Endothelial cell (in vitro differentiated cells): ENCODE results near the gene LETM1. TPM values are rescaled to one million over a fixed set of nuclear protein-coding genes. Genes with fewer than 3 reads are reported as not detected.

ENCODE experiments used
- DNase-seq: peaks from one replicate; pipeline ENCODE4 v3.0.0; 2021; ENCODE audit warnings: low spot score
- H3K27ac Mint-ChIP-seq: one replicate; pipeline ENCODE4 v1.8.0; 2021; ENCODE audit warnings: mixed read lengths, inconsistent platforms; ENCODE audit not compliant: unreplicated experiment
- H3K27me3 Mint-ChIP-seq: one replicate; pipeline ENCODE4 v1.8.0; 2021; ENCODE audit warnings: mild to moderate bottlenecking, moderate library complexity, mixed read lengths, inconsistent platforms; ENCODE audit not compliant: unreplicated experiment
- H3K36me3 Mint-ChIP-seq: one replicate; pipeline ENCODE4 v1.8.0; 2021; ENCODE audit warnings: mild to moderate bottlenecking, low read depth, mixed read lengths, inconsistent platforms; ENCODE audit not compliant: unreplicated experiment
- H3K4me1 Mint-ChIP-seq: one replicate; pipeline ENCODE4 v1.8.0; 2021; ENCODE audit warnings: mild to moderate bottlenecking, mixed read lengths, inconsistent platforms; ENCODE audit not compliant: unreplicated experiment
- H3K4me3 Mint-ChIP-seq: one replicate; pipeline ENCODE4 v1.8.0; 2021; ENCODE audit warnings: mild to moderate bottlenecking, mixed read lengths, inconsistent platforms; ENCODE audit not compliant: unreplicated experiment
- H3K9me3 Mint-ChIP-seq: one replicate; pipeline ENCODE4 v1.8.0; 2021; ENCODE audit warnings: mixed read lengths, inconsistent platforms; ENCODE audit not compliant: unreplicated experiment
- total RNA-seq: library from RNA; stranded (reverse); fragmentation: NEBNext Ultra II Directional; extraction: Animal tissue kit (Norgen Biotek cat#: 25700); gene quantifications from one replicate; pipeline ENCODE4 v1.2.1, GENCODE V29; 2021; ENCODE audit not compliant: unreplicated experiment
- TF ChIP-seq, protein P1 (sequence below): fragments of 200-600 bp; sonication (generic); IDR thresholded peaks from one replicate; pipeline ENCODE4 v1.5.0; 2021; ENCODE audit warnings: antibody characterized with exemption; ENCODE audit not compliant: unreplicated experiment

The LETM1 gene
- total RNA-seq, 1 donor from 2014 or later, result 37.1 TPM

- Mint-ChIP-seq H3K4me3 (no peak within 1 kb of the TSS), H3K27ac (no peak within 1 kb of the TSS), H3K9me3 (no peaks in the 10 kb centered on the region), H3K27me3 (peaks cover 28% of the 10 kb centered on the region), H3K36me3 (no peaks in the 10 kb centered on the region), H3K4me1 (no peaks in the 10 kb centered on the region)
- no peak for DNase-seq
- TF ChIP-seq, protein P1, sequence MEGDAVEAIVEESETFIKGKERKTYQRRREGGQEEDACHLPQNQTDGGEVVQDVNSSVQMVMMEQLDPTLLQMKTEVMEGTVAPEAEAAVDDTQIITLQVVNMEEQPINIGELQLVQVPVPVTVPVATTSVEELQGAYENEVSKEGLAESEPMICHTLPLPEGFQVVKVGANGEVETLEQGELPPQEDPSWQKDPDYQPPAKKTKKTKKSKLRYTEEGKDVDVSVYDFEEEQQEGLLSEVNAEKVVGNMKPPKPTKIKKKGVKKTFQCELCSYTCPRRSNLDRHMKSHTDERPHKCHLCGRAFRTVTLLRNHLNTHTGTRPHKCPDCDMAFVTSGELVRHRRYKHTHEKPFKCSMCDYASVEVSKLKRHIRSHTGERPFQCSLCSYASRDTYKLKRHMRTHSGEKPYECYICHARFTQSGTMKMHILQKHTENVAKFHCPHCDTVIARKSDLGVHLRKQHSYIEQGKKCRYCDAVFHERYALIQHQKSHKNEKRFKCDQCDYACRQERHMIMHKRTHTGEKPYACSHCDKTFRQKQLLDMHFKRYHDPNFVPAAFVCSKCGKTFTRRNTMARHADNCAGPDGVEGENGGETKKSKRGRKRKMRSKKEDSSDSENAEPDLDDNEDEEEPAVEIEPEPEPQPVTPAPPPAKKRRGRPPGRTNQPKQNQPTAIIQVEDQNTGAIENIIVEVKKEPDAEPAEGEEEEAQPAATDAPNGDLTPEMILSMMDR, result no peak
Observed at GRCh38 chr4:1792832-1793495, 63.0 kb downstream of the LETM1 start, which contains the start of gene FGFR3. Gene FGFR3 (plus strand): TSS chr4:1793293. CDS start chr4:1793935, 642 bp downstream.

DNA sequence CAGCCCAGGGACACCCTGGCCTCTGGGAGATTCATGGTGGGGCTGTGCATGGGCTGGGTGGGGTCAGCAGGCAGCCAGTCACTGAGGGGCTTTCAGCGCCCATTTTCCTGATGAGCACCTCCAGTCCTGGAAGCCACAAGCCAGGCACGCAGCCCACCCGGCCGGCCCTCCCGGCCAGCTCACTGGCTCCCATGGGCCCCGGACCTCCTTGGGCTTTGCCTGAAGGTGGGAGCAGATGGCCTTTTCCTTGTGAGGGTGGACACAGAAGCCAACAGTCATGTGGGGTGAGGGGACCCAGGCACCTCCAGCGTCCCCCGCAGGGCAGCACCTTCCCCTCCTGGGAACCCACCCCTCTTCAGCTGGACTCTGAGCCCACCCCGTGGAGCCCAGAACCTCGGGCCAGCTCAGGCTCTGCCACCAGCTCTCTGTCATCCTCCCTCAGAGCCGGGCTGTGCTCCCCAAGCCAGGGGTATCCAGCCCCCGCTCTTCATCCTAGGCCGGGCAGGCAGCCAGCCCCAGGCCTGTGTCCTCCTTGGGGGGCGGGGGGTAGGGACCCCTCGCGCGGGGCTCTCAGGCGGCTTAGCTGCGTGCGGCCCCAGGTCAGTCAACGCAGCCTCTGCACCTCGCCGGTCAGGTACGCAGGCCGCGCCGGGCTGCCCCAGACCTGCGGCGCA lies 63.7 kb downstream of the LETM1 start:
- peaks cover 28% of the 10 kb centered on the region for H3K27me3 Mint-ChIP-seq
- DNase-seq, result no peak
- H3K4me1 Mint-ChIP-seq, result no peaks in the 10 kb centered on the region
- no peaks in the 10 kb centered on the region for H3K9me3 Mint-ChIP-seq
- H3K27ac Mint-ChIP-seq, result no peak overlapping the region
- TF ChIP-seq, protein P1, result no peak
- H3K4me3 Mint-ChIP-seq, result no peak overlapping the region
- H3K36me3 Mint-ChIP-seq, result no peaks in the 10 kb centered on the region

DNA sequence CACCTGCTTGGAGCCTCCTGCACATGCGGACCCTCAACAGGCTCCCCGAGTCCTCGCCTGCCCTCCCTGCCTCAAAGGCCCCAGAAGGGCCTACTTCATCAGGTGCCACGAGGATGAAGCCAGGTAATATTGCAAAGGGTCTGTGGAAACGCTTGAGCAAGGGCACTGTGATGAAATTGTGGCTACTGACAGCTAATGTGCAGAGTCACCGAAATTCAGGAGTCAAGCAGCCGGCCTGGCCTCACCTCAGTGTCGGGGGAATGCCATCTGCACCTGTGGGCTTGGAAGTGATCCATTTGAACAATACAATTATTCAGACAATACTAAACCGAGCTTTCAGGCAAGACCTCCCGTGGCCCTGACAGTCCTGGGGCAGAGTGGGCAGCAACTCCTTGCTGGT lies 66.0 kb downstream of the LETM1 start:
- Mint-ChIP-seq H3K4me1 (no peaks in the 10 kb centered on the region), H3K36me3 (no peaks in the 10 kb centered on the region), H3K4me3 (no peak overlapping the region), H3K27ac (no peak overlapping the region), H3K9me3 (no peaks in the 10 kb centered on the region), H3K27me3 (peaks cover 21% of the 10 kb centered on the region)
- TF ChIP-seq, protein P1, result no peak
- no peak for DNase-seq

DNA sequence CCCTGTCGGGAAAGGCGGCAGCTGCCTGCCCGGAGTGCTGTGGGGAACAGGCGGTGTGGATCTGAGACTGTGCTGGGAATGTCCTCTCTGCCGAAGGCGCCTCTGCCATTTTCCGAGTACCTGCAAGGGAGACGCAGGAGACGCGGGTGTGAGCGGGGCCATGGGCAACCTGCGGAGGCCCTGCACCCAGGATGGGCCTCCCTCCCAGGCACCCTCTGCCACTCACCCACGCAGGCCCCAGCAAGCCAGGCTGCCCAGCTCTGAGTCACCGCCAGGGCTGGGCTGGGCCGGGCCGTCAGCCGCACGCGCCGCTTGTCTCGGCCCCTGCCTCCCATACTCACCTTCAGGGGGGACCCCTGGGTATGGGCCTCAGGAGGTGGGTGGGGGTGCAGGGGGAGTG lies 66.4 kb downstream of the LETM1 start:
- no peak for DNase-seq
- Mint-ChIP-seq H3K4me1 (no peaks in the 10 kb centered on the region), H3K36me3 (no peaks in the 10 kb centered on the region), H3K9me3 (no peaks in the 10 kb centered on the region), H3K4me3 (no peak overlapping the region), H3K27ac (no peak overlapping the region), H3K27me3 (peaks cover 21% of the 10 kb centered on the region)
- TF ChIP-seq, protein P1, result no peak
